Neutrophil (primary cell): ENCODE data around the gene RPL10.
"Not testable (repeated sequence)": the region's sequence is repeated elsewhere in the genome, so short reads cannot be mapped to it uniquely, and the experiment has no call there.

Experiments
- H3K27ac ChIP-seq: fragments of 200-600 bp; sonication (generic); 2 replicates; pipeline ENCODE4 v1.5.1; 2016; ENCODE audit warnings: mild to moderate bottlenecking, moderate library complexity
- H3K27me3 ChIP-seq: fragments of 200-600 bp; sonication (generic); 2 replicates; pipeline ENCODE4 v1.6.0; 2016; ENCODE audit warnings: mild to moderate bottlenecking
- H3K36me3 ChIP-seq: fragments of 200-600 bp; sonication (generic); 2 replicates; pipeline ENCODE4 v1.5.1; 2017
- H3K4me1 ChIP-seq, 2 experiments: fragments of 200-600 bp in 1 of 2; sonication (generic) in 1 of 2; 1 replicate in 1 of 2; 2 replicates in 1 of 2; pipeline versions ENCODE4 v1.5.1 to v1.6.1; 2013 to 2016; ENCODE audit warnings: low read depth in 1 of 2, low read length in 1 of 2, mild to moderate bottlenecking in 1 of 2, moderate library complexity in 1 of 2; ENCODE audit not compliant: control insufficient read depth in 1 of 2, insufficient read depth in 1 of 2
- H3K4me3 ChIP-seq, 2 experiments: fragments of 200-600 bp in 1 of 2; sonication (generic) in 1 of 2; 1 replicate in 1 of 2; 2 replicates in 1 of 2; pipeline ENCODE4 v1.5.1; 2013 to 2016; ENCODE audit warnings: low read depth in 1 of 2, low read length in 1 of 2, mild to moderate bottlenecking in 1 of 2, moderate library complexity in 1 of 2
- H3K9me3 ChIP-seq: fragments of 200-600 bp; sonication (generic); 2 replicates; pipeline ENCODE4 v1.5.1; 2016
- CTCF ChIP-seq: fragments of 200-600 bp; sonication (generic); IDR thresholded peaks from 2 replicates; pipeline ENCODE4 v1.5.1; 2016; ENCODE audit warnings: antibody characterized with exemption

Gene RPL10

GRCh38 chrX:154389812-154390747 lies 8.1 kb upstream of the RPL10 start:
- not testable (repeated sequence) for H3K36me3 ChIP-seq, H3K27me3 ChIP-seq, H3K27ac ChIP-seq, H3K4me1 ChIP-seq, H3K4me3 ChIP-seq, H3K9me3 ChIP-seq

- H3K27ac ChIP-seq, H3K9me3 ChIP-seq, H3K27me3 ChIP-seq, H3K4me3 ChIP-seq: not testable (repeated sequence)
- H3K4me1 ChIP-seq = peaks cover 16 to 21% of the 10 kb centered on the region in 2 experiments
- peaks cover 16% of the 10 kb centered on the region for H3K36me3 ChIP-seq
Measured at GRCh38 chrX:154396363-154396762, 1.8 kb upstream of the RPL10 start.

GRCh38 chrX:154396973-154397887 lies 947 bp upstream of the RPL10 start:
- H3K4me1 ChIP-seq = peaks cover 16 to 21% of the 10 kb centered on the region in 2 experiments
- H3K27me3 ChIP-seq = no peaks in the 10 kb centered on the region
- H3K4me3 ChIP-seq = peak overlapping the region; percentile 70 to 78
- TF ChIP-seq CTCF = no peak
- peaks cover 22% of the 10 kb centered on the region for H3K36me3 ChIP-seq
- peak overlapping the region; percentile 96 for H3K27ac ChIP-seq
- no peaks in the 10 kb centered on the region for H3K9me3 ChIP-seq

GRCh38 chrX:154398668-154399526 lies 720 bp downstream of the RPL10 start:
- Histone ChIP-seq H3K27ac (peak overlapping the region; percentile 96), H3K9me3 (no peaks in the 10 kb centered on the region), H3K27me3 (no peaks in the 10 kb centered on the region), H3K4me3 (peak overlapping the region; percentile 70 to 78), H3K36me3 (peaks cover 36% of the 10 kb centered on the region), H3K4me1 (peaks cover 16 to 21% of the 10 kb centered on the region in 2 experiments)
- peak; percentile 93 for TF ChIP-seq CTCF

DNA sequence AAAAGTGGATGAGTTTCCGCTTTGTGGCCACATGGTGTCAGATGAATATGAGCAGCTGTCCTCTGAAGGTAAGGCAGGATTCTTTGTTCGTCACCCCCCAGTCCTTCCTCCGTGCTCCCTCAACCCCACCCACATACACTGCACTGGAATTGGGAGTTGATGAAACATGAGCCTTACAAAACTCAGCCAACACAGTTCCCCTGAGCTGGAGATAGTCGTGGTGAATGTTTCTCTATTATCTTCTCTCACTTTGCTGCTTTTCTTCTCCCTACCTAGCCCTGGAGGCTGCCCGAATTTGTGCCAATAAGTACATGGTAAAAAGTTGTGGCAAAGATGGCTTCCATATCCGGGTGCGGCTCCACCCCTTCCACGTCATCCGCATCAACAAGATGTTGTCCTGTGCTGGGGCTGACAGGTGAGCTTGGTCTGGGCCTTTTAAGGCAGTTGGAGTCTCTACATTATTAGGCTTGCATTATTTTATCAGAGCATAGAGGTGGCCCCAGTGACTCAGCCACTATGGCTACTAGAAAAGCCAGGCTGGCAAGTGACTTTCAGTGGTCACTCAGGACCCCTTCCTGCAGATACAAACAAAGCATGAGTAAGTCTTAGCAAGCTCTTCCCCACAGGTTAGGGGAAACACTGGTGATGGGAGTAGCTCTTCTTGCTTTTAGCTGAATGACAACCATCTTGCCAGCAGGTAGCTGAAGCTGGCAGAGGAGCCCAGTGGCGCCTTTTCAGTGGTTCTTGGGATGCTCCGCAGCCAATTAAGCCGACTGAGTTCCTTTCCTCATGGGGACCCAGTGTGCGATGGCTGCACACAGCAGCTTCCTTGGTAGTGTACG lies 1.6 kb downstream of the RPL10 start:
- Histone ChIP-seq H3K27me3 (no peaks in the 10 kb centered on the region), H3K4me3 (peak overlapping the region; percentile 70 to 78), H3K9me3 (no peaks in the 10 kb centered on the region), H3K27ac (peak overlapping the region; percentile 96), H3K36me3 (peaks cover 42% of the 10 kb centered on the region), H3K4me1 (peaks cover 16 to 21% of the 10 kb centered on the region in 2 experiments)
- no peak for TF ChIP-seq CTCF

DNA sequence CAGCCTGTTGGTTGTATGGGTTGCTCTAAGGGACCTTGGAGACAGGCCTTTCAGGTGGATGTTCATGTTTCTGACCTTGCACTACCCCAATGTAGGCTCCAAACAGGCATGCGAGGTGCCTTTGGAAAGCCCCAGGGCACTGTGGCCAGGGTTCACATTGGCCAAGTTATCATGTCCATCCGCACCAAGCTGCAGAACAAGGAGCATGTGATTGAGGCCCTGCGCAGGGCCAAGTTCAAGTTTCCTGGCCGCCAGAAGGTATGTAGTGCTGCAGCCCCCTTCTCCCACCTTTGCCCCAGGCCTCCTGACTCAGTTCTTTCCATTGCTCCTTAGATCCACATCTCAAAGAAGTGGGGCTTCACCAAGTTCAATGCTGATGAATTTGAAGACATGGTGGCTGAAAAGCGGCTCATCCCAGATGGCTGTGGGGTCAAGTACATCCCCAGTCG lies 2.2 kb downstream of the RPL10 start:
- H3K36me3 ChIP-seq = peaks cover 48% of the 10 kb centered on the region
- H3K27me3 ChIP-seq, H3K9me3 ChIP-seq, H3K4me3 ChIP-seq: not testable (repeated sequence)
- peaks cover 16 to 21% of the 10 kb centered on the region in 2 experiments for H3K4me1 ChIP-seq
- H3K27ac ChIP-seq = peak overlapping the region; percentile 55
